MG63 (cell line): ENCODE data around the gene MICAL3. TPM values are rescaled to one million over a fixed set of nuclear protein-coding genes. Genes with fewer than 3 reads are reported as not detected.

ENCODE experiments used
- DNase-seq: peaks from one replicate; pipeline ENCODE4 v3.0.0-alpha.2; 2020
- H3K27me3 ChIP-seq: fragments of 250-450 bp; sonication (Bioruptor Pico); 2 replicates; pipeline ENCODE4 v1.5.1; 2020; ENCODE audit warnings: mild to moderate bottlenecking, moderate library complexity
- H3K36me3 ChIP-seq: fragments of 250-450 bp; sonication (Bioruptor Pico); 2 replicates; pipeline ENCODE4 v1.5.1; 2020; ENCODE audit warnings: mild to moderate bottlenecking, moderate library complexity
- H3K4me3 ChIP-seq: fragments of 250-450 bp; sonication (Bioruptor Pico); 2 replicates; pipeline ENCODE4 v1.5.1; 2020; ENCODE audit warnings: mild to moderate bottlenecking, moderate library complexity
- H3K9me3 ChIP-seq: fragments of 250-450 bp; sonication (Bioruptor Pico); 2 replicates; pipeline ENCODE4 v1.5.1; 2020; ENCODE audit warnings: mild to moderate bottlenecking, moderate library complexity
- total RNA-seq: library from RNA; depleted of rRNA; stranded (reverse); fragments of >200 nt; shearing (Covaris generic); gene quantifications from 2 replicates; pipeline ENCODE4 v1.2.3, GENCODE V29; 2014; ENCODE audit warnings: low replicate concordance

MICAL3 gene
- total RNA-seq, 1 experiment from 2014 or later, result 13.4 TPM

- Histone ChIP-seq H3K4me3 (no peak overlapping the region), H3K36me3 (peaks cover 3% of the 10 kb centered on the region; the same call in 1 of the 2 replicates), H3K9me3 (no peaks in the 10 kb centered on the region), H3K27me3 (no peaks in the 10 kb centered on the region)
- DNase-seq, result no peak
These were observed 229.4 kb downstream of the MICAL3 start for GRCh38 chr22:17794726-17795542.

DNA sequence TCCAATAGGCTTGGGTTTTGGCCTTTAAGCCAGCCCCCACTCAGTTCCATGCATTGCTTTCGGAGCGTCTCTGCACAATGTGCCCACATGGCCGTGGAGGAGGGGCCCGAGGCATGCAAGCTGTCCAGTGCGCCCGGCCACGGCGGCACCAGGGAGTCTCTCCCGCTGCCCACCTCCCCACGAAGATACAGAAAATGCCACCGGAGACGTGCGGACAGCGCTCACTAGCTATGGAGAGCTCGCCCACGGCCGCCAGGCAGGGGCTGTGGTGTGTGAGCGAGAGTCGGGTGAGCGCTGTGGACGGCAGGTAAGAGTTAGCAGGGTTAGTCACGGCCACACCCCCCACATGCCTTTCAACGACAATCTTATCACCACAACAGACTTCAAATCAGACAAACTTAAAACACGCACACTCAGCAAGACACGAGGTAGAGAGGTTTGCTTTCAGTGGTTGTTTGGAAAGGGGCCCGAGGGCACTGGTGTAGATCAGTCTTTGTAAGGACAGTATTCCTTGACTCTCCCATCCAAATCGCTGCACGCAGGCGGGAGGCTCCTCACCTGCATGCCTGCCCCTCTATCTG lies 231.4 kb downstream of the MICAL3 start:
- Histone ChIP-seq H3K27me3 (no peaks in the 10 kb centered on the region), H3K36me3 (peaks cover 3% of the 10 kb centered on the region; the same call in 1 of the 2 replicates), H3K9me3 (no peaks in the 10 kb centered on the region), H3K4me3 (no peak overlapping the region)
- DNase-seq, result no peak

GRCh38 chr22:17792299-17792698 lies 232.1 kb downstream of the MICAL3 start:
- H3K27me3 ChIP-seq, result no peaks in the 10 kb centered on the region
- DNase-seq, result no peak
- no peaks in the 10 kb centered on the region for H3K9me3 ChIP-seq
- no peak overlapping the region for H3K4me3 ChIP-seq
- peaks cover 3% of the 10 kb centered on the region; the same call in 1 of the 2 replicates for H3K36me3 ChIP-seq

GRCh38 chr22:17791196-17791595 lies 233.2 kb downstream of the MICAL3 start:
- Histone ChIP-seq H3K4me3 (no peak overlapping the region), H3K36me3 (peaks cover 3% of the 10 kb centered on the region; the same call in 1 of the 2 replicates), H3K9me3 (no peaks in the 10 kb centered on the region), H3K27me3 (no peaks in the 10 kb centered on the region)
- DNase-seq, result no peak

GRCh38 chr22:17789379-17790200 lies 234.8 kb downstream of the MICAL3 start:
- Histone ChIP-seq H3K36me3 (peaks cover 3% of the 10 kb centered on the region; the same call in 1 of the 2 replicates), H3K9me3 (no peaks in the 10 kb centered on the region), H3K27me3 (no peaks in the 10 kb centered on the region), H3K4me3 (no peak overlapping the region)
- no peak for DNase-seq

DNA sequence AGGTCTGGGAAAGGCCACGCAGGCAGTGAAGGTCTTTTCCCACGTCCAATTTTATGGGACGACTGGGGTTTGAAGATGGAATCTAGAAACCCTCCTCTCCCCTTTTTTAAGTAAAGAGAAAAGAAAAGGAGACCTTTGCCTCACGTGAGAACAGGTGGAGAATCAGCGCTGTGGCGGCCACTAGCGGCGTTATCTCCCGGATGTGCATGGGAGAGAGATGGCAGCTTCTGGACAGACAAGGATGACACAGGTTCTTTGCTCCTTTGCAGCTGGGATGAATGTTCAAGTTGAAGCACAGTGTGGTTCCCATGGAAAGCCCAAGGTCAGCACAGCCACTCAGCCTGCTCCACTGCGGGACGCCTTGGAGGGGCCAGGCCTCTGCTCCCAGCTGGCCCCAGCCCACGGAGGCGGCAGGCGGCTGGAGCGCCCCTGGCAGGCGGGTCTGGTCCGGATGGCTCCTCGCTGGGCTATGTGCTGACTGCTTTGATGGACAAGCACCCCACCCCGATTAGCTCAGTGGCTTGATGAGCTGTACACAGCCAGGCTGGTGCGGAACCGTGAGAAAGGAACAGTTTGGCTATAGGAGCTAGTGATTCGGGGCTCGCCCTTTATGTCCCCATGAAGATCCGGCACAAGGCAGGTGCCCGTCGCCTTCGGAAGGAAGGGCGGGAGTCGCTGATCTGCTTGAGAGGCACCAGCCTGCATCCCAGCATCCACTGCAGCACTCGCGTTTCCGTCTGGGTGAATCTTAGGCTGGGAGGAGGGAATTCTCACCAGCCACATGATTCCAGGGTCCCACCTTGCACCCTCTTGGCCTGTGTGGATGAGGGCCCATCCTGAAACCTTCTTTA lies 235.6 kb downstream of the MICAL3 start:
- no peak for DNase-seq

DNA sequence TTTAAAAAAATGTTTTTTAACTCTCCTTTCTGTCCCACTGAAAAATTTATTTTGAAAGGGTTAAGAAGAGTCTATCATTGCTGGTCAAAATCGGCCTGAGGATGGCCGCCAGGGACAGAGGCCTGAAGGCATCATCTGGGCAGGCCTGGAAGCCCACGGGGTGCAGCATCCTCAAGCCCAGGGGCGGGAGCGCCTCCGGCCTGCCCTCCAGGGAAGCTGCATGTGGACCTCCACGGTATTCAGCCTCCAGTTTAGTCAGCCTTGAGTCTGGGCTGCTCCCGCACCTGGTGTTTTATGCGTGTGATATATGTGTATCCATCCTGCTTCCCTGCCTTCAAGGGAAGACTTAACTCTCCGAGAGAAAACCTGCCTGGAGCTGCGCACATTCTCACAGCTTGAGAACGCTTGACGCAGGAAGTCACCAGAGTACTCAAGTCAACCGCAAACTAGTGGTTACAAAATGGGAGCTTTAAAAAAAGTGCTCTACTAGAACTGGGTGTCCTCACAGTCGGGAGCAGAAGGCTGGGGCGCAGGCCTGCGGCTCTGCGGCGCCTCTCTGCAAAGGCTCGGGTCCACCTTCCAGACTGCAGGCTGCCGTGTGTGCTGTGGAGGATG lies 236.5 kb downstream of the MICAL3 start:
- no peak overlapping the region for H3K4me3 ChIP-seq
- H3K36me3 ChIP-seq, result peaks cover 3% of the 10 kb centered on the region; the same call in 1 of the 2 replicates
- no peak for DNase-seq
- H3K9me3 ChIP-seq, result no peaks in the 10 kb centered on the region
- H3K27me3 ChIP-seq, result no peaks in the 10 kb centered on the region

More for the DNA sequence above, 235.6 kb downstream of the MICAL3 start:
- Histone ChIP-seq H3K36me3 (peaks cover 3% of the 10 kb centered on the region; the same call in 1 of the 2 replicates), H3K27me3 (no peaks in the 10 kb centered on the region), H3K9me3 (no peaks in the 10 kb centered on the region), H3K4me3 (no peak overlapping the region)

DNA sequence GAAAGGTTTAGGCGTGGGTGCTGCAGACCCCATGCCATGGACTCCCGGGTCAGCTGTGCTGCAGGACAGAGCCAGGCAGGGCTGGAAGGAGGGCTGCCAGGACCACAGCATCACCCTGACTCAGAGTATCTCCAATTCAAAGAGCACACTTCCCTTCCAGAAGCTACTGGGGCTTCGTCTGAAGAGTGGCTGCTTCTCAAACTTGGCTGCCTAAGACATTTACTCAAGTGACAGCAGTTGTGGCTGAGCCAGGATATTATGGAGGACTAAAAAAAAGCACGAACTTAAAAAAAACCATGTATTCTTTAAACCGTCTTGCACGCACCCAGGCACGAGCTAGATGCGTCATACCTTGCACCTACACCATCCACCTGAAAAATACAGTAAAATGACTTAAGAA lies 237.1 kb downstream of the MICAL3 start:
- H3K4me3 ChIP-seq, result no peak overlapping the region
- no peaks in the 10 kb centered on the region; the same call in 1 of the 2 replicates for H3K36me3 ChIP-seq
- DNase-seq, result no peak
- no peaks in the 10 kb centered on the region for H3K27me3 ChIP-seq
- no peaks in the 10 kb centered on the region for H3K9me3 ChIP-seq

GRCh38 chr22:17786435-17787161 lies 237.8 kb downstream of the MICAL3 start:
- no peaks in the 10 kb centered on the region for H3K9me3 ChIP-seq
- no peaks in the 10 kb centered on the region; the same call in 1 of the 2 replicates for H3K36me3 ChIP-seq
- no peak for DNase-seq
- no peak overlapping the region for H3K4me3 ChIP-seq
- no peaks in the 10 kb centered on the region for H3K27me3 ChIP-seq

GRCh38 chr22:17785185-17786184 lies 238.9 kb downstream of the MICAL3 start:
- no peaks in the 10 kb centered on the region for H3K9me3 ChIP-seq
- no peaks in the 10 kb centered on the region for H3K27me3 ChIP-seq
- DNase-seq, result peak; percentile 36
- H3K4me3 ChIP-seq, result no peak overlapping the region
- no peaks in the 10 kb centered on the region; the same call in 1 of the 2 replicates for H3K36me3 ChIP-seq

- H3K27me3 ChIP-seq, result no peaks in the 10 kb centered on the region
- H3K9me3 ChIP-seq, result no peaks in the 10 kb centered on the region
- H3K4me3 ChIP-seq, result no peak overlapping the region
- no peaks in the 10 kb centered on the region; the same call in 1 of the 2 replicates for H3K36me3 ChIP-seq
- DNase-seq, result no peak
These were observed 239.6 kb downstream of the MICAL3 start for GRCh38 chr22:17784776-17785175.

DNA sequence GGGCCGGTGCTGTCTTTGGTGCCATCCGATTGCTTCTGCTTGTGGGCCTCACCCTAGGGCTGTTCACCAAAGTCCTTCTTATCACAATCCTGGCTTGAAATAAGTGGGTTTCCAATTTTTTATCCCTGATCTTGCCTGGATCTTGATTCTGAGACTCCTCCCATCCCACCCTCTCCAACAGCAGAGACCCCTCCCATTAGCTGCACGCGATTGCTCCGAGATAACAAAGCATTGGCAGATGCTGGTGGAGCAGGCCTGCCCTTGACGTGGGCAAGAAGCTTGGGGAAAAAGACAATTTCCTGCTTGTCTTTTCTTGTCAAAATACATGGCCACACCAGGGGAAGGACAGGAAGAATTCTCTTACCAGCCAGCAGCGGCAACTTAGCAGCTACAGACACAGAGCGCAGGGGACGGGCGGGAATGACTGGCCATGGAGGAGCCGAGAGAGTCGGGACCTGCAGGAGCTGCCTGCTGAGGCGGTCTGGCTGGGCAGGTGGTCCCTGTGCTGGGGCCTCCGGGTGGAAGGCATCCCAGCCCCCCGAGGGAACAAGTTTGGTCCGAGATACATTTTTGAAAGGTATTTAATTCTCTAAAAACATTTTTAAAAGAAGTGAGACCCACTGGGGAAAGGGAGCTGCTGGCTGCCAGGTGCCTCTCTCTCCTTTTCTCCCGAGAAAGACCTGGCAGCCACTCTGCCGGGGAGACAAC lies 240.4 kb downstream of the MICAL3 start:
- no peak for DNase-seq
- Histone ChIP-seq H3K9me3 (no peaks in the 10 kb centered on the region), H3K36me3 (no peaks in the 10 kb centered on the region; the same call in 1 of the 2 replicates), H3K27me3 (no peaks in the 10 kb centered on the region), H3K4me3 (no peak overlapping the region)

- Histone ChIP-seq H3K9me3 (no peaks in the 10 kb centered on the region), H3K4me3 (no peak overlapping the region), H3K27me3 (no peaks in the 10 kb centered on the region), H3K36me3 (no peaks in the 10 kb centered on the region; the same call in 1 of the 2 replicates)
- no peak for DNase-seq
These were observed 241.0 kb downstream of the MICAL3 start for GRCh38 chr22:17783312-17783711.

GRCh38 chr22:17782621-17783020 lies 241.7 kb downstream of the MICAL3 start:
- H3K9me3 ChIP-seq, result no peaks in the 10 kb centered on the region
- H3K4me3 ChIP-seq, result no peak overlapping the region
- H3K36me3 ChIP-seq, result no peaks in the 10 kb centered on the region; the same call in 1 of the 2 replicates
- H3K27me3 ChIP-seq, result no peaks in the 10 kb centered on the region
- no peak for DNase-seq
